ENCODE measurements around the gene CNPY4.

CNPY4 gene, protein sequence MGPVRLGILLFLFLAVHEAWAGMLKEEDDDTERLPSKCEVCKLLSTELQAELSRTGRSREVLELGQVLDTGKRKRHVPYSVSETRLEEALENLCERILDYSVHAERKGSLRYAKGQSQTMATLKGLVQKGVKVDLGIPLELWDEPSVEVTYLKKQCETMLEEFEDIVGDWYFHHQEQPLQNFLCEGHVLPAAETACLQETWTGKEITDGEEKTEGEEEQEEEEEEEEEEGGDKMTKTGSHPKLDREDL

DNA sequence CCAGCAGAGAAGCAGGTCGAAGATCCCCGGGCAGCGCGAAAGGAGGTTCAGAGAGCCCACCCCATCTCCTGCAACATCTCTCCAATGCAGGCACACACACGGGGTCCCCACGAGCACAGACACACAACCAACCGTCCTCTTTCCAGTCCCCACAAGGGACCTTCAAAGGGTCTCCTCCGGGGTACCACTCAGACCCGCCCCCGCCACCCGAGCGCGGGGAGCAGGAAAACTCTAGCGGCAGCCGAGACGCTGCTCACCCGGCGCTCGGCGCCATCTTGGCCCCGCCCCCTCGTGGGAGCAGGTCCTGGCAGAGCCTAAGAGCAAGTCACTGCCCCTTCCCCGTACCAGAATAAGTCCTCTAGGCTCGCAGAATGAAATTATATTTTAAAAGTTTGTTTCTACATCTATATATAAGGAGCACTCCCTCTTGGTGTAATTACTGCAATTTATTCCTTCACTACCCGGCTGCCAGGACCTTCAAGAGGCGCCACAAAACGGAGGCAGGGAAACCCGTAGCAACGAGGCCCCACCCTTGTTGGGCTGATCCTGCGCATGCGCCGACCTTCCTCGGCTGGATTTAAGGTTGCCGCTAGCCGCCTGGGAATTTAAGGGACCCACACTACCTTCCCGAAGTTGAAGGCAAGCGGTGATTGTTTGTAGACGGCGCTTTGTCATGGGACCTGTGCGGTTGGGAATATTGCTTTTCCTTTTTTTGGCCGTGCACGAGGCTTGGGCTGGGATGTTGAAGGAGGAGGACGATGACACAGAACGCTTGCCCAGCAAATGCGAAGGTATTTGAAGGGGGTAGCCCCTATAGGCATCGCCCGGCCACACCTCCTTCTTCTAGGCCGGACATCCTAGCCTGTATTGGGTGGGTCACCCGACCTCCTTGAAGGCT, at the start of gene CNPY4, which contains the start of gene TAF6:
Gene CNPY4 (plus strand): TSS at position 563 of the 898 bp plus-strand sequence. CDS start 111 bp downstream, at position 674.
Gene TAF6 (minus strand): TSS at position 287 of the 898 bp plus-strand sequence. CDS start 5,149 bp downstream, outside the sequence.
- H3K4me3 ChIP-seq (ENCODE audit: low read depth, low read length) = peak within 1 kb of the TSS; percentile 95
- ChIA-PET POLR2A (interaction anchor here (0.6 kb wide), 1 partner anchor 1009 kb away, joined by 4 read pairs; no protein-coding TSS in a partner anchor), CTCF (interaction anchor here (1.6 to 2.7 kb wide), 2 partner anchors 11 to 13 kb away, joined by 9 to 23 read pairs; no protein-coding TSS in a partner anchor)
- TF ChIP-seq, protein P1, sequence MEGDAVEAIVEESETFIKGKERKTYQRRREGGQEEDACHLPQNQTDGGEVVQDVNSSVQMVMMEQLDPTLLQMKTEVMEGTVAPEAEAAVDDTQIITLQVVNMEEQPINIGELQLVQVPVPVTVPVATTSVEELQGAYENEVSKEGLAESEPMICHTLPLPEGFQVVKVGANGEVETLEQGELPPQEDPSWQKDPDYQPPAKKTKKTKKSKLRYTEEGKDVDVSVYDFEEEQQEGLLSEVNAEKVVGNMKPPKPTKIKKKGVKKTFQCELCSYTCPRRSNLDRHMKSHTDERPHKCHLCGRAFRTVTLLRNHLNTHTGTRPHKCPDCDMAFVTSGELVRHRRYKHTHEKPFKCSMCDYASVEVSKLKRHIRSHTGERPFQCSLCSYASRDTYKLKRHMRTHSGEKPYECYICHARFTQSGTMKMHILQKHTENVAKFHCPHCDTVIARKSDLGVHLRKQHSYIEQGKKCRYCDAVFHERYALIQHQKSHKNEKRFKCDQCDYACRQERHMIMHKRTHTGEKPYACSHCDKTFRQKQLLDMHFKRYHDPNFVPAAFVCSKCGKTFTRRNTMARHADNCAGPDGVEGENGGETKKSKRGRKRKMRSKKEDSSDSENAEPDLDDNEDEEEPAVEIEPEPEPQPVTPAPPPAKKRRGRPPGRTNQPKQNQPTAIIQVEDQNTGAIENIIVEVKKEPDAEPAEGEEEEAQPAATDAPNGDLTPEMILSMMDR (IDR thresholded peaks at IDR 0.05; ENCODE audit: insufficient read depth, low read length, missing control alignments) = no peak
- peak; percentile 72 for DNase-seq (ENCODE audit: low read depth, low spot score)

DNA sequence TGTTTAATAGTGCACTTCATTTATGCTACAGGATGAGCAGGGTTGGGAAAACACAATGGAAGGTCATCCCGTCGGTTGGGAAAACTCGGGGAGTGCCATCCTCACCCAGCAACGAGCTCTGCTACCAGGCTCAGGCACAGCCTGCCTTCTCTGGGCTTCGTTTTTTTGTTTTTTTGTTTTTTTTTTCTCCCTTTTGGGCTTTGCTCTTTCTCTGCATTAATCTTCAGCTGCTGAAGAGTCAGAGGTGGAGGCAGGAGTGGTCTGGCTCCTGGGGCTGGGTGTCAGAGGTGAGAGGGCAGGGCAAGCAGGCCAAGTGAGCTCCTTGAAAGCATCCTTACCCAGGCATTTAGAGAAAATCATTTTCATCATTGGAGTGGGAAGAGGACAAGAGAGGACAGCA, 49.4 kb upstream of the CNPY4 start:
- no peak for DNase-seq (ENCODE audit: low read depth, low spot score)
- ChIA-PET CTCF (interaction anchor here (1.7 to 2.1 kb wide), 3 partner anchors 11 to 76 kb away, joined by 4 to 13 read pairs (median 5); partner anchors contain the start of gene ZNF3), POLR2A (no interaction called here)
- TF ChIP-seq, protein P1 (IDR thresholded peaks at IDR 0.05; ENCODE audit: insufficient read depth, low read length, missing control alignments) = no peak
- no peak overlapping the region for H3K4me3 ChIP-seq (ENCODE audit: low read depth, low read length)

DNA sequence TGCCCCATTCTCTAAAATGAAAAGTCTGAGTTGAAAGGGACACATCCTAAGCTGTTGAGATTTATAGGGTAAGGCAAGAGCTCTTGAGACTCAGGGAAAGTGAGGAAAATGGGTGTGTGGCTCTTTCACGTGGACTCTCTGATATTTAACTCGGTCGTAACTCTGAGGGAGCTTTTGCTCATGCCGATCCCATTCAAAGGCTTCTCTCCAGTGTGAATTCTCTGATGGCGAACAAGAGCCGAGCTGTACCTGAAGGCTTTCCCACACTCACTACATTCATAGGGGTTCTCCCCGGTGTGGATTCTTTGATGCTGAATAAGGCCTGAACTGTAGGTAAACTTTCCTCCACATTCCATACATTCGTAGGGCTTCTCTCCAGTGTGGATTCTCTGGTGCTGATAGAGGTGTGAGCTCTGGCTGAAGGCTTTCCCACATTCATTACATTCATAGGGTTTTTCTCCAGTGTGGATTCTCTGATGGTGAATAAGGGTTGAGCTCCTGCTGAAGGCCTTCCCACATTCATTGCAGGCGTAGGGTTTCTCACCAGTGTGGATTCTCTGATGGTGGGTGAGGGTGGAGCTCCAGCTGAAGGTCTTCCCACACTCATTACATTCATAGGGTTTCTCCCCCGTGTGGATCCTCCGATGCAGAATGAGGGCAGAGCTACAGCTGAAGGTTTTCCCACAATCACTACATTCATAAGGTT, 48.3 kb upstream of the CNPY4 start:
- TF ChIP-seq, protein P1 (IDR thresholded peaks at IDR 0.05; ENCODE audit: insufficient read depth, low read length, missing control alignments) = no peak
- DNase-seq (ENCODE audit: low read depth, low spot score) = no peak
- ChIA-PET POLR2A (no interaction called here), CTCF (interaction anchor here (1.8 to 2.1 kb wide), 3 partner anchors 9 to 77 kb away, joined by 4 to 13 read pairs (median 6); partner anchors contain the start of gene ZNF3)
- H3K4me3 ChIP-seq (ENCODE audit: low read depth, low read length) = no peak overlapping the region

DNA sequence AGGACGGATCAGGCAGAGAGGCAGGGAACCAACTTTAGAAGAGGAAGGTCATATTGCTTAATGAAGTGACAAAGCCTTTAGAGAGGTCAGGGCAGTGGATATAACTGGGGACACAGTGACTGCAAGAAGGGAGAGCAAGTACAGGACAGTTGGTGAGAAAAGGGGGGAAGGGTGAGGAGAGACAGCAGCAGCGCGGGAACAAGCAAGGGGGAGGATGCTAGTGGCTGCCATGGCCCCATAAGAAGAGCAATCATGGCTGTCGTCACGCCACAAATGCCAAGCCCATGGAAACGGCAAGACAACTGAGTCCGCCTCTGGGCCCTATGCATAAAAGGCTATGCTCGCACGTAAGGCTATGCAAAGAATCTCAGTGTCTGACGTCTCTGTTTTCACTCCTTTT, 47.0 kb upstream of the CNPY4 start:
- TF ChIP-seq, protein P1 (IDR thresholded peaks at IDR 0.05; ENCODE audit: insufficient read depth, low read length, missing control alignments) = no peak
- DNase-seq (ENCODE audit: low read depth, low spot score) = no peak
- H3K4me3 ChIP-seq (ENCODE audit: low read depth, low read length) = no peak overlapping the region
- CTCF ChIA-PET = interaction anchor here (0.8 to 1.9 kb wide), 3 partner anchors 59 to 93 kb away, joined by 3 to 6 read pairs (median 3); no protein-coding TSS in a partner anchor
- POLR2A ChIA-PET = no interaction called here

DNA sequence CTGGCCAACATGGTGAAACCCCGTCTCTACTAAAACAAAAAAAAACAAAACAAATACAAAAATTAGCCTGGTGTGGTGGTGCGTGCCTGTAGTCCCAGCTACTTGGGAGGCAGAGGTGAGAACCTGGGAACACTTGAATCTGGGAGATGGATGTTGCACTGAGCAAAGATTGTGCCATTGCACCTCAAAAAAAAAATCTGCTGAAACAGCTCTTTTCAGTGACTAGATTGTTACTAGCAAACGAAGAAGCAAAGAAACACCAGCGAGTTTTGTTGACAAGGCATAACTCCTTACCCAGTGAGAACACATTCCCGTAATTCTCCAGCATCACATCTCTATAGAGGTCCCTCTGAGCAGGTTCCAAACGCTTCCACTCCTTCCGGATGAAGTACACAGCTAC, 44.6 kb upstream of the CNPY4 start:
- no peak overlapping the region for H3K4me3 ChIP-seq (ENCODE audit: low read depth, low read length)
- ChIA-PET CTCF (interaction anchor here (0.8 to 1.8 kb wide), 3 partner anchors 9 to 58 kb away, joined by 3 to 9 read pairs (median 3); no protein-coding TSS in a partner anchor), POLR2A (interaction anchor here (1.0 kb wide), 1 partner anchor 25 kb away, joined by 3 read pairs; no protein-coding TSS in a partner anchor)
- TF ChIP-seq, protein P1 (IDR thresholded peaks at IDR 0.05; ENCODE audit: insufficient read depth, low read length, missing control alignments) = no peak
- no peak for DNase-seq (ENCODE audit: low read depth, low spot score)
